Measurements from ENCODE around the gene SUSD4.
"Not testable (repeated sequence)": the region's sequence is repeated elsewhere in the genome, so short reads cannot be mapped to it uniquely, and the experiment has no call there.

SUSD4 gene

DNA sequence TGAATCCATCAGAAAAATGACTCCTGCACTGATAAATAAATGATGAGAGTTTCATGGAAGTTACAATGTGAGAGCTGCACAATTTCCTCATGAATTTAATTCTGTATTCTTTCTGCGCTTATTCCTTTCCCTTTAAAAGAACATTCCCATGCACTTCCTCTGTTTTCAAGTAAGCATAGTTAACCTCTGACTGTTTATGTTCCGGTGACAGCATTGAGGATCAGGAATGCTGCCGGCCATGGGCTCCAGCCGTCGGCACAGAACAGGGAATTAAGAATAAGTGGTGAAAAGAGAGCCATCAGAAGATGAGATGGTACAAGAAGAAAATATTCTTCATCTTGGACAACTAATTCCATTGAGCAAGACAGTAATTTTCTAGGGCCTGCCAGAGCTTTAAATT lies 65.3 kb downstream of the SUSD4 start:
- no peak for DNase-seq (ENCODE audit: low spot score)

DNA sequence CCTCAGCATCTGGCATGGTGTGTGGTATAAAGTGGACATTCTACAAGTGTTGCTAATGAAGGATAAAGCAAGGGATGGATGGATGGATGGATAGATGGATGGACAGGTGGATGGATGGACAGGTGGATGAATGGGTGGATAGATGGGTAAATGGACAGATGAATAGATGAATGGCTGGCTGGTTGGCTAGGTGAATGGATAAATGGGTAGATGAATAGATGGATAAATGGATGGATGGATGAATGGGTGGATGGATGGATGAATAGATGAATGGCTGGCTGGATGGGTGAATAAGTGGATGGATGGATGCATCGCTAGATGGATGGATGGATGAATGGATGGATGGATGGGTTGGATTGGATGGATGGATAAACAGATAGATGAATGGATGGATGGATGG lies 66.2 kb downstream of the SUSD4 start:
- no peak for DNase-seq (ENCODE audit: low spot score)

- no peak for DNase-seq (ENCODE audit: low spot score)
Observed at GRCh38 chr1:223291796-223292195, 72.2 kb downstream of the SUSD4 start.

DNA sequence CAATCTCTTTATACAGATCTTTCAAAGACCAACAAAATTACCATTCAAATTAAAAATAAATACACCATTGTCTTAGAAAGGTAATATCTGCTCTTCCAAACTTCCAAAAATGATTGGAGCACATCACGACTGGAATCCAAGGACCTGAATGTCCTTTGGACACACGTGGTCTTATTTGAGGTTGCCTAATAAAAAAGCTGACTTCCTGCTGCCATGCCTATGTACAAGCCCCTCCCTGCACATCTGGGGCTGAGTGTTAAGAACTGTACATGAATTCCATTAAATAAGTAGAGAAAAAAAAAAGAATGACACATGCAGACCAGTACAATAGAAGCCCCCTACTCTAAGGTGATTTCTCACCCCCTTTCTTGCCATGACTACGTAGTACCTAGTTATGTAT lies 73.6 kb downstream of the SUSD4 start:
- DNase-seq (ENCODE audit: low spot score) = no peak

GRCh38 chr1:223289621-223290020 lies 74.4 kb downstream of the SUSD4 start:
- no peak for DNase-seq (ENCODE audit: low spot score)

GRCh38 chr1:223288826-223289225 lies 75.2 kb downstream of the SUSD4 start:
- DNase-seq (ENCODE audit: low spot score) = no peak

GRCh38 chr1:223285452-223285851 lies 78.5 kb downstream of the SUSD4 start:
- no peak for DNase-seq (ENCODE audit: low spot score)

DNA sequence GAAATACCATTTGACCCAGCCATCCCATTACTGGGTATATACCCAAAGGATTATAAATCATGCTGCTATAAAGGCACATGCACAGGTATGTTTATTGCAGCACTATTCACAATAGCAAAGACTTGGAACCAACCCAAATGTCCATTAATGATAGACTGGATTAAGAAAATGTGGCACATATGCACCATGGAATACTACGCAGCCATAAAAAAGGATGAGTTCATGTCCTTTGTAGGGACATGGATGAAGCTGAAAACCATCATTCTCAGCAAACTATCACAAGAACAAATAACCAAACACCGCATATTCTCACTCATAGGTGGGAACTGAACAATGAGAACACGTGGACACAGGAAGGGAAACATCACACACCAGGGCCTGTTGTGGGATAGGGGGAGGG lies 80.3 kb downstream of the SUSD4 start:
- not testable (repeated sequence) for DNase-seq (ENCODE audit: low spot score)

GRCh38 chr1:223278311-223278710 lies 85.7 kb downstream of the SUSD4 start:
- not testable (repeated sequence) for DNase-seq (ENCODE audit: low spot score)

DNA sequence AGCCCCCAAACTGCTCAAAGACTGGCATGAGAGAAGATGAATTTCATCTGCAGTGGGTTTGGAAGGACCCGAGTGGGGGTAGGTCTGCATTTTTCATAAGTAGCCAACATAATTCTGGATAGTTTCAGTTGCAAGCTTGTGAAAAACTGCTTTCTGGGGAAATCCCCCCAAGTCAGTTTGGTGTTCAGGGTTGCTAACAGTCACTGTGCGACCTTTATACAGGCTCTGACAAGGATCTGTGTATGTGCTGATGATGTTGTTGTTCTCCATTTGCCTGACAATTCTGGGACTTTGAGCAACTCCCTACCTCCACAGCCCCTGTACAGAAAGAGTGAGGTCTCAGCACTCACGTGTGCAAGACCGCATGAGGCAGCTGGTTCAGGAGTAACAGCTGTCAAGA lies 87.9 kb downstream of the SUSD4 start:
- DNase-seq (ENCODE audit: low spot score) = no peak

DNA sequence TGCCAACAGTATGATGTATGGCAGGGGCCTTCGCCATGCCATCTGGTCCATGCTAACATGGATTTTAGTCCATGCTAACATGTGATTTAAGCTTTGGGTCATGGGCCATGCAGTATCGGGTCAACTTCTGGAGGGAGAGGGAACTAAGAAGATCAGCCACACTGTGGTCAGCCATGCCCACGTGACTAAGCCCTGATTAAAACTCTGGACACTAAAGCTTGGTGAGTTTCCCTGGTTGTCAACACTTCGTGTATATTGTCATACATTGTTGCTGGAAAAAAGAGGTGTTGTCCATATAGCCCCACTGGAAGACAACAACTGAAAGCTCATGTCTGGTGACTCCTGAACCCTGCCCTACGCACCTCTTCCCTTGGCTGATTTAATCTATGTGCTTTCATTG lies 90.5 kb downstream of the SUSD4 start:
- DNase-seq (ENCODE audit: low spot score) = no peak

- no peak for DNase-seq (ENCODE audit: low spot score)
Observed at GRCh38 chr1:223271085-223271781, 92.7 kb downstream of the SUSD4 start.

GRCh38 chr1:223270155-223270554 lies 93.8 kb downstream of the SUSD4 start:
- no peak for DNase-seq (ENCODE audit: low spot score)

- no peak for DNase-seq (ENCODE audit: low spot score)
Observed at GRCh38 chr1:223269006-223269405, 95.0 kb downstream of the SUSD4 start.

DNA sequence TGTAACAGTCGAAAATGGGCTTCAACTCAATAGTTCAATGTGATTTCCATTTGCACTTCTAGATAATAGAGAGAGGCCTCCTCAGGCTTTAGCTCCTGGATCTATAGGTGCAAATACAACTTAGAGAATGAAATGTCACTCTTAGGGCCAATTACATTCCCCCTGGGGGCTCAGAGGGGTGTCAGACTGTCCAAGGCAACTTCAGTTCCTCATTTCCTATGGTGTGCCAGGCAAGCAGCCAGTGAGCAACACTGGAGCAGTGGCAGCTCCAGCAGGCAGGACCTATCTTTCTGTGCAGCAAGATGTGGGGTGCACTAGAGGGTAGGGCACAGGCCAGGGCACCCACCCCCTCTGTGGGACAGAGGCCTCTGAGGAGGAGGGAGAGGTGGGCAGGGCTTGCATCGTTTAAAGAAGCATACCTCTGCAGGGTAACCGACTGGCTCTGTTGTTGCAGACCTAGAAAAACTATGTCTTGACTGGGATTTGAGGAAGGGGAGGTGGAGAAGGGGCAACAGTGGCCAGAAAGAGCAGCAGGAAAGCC lies 97.3 kb downstream of the SUSD4 start:
- no peak for DNase-seq (ENCODE audit: low spot score)

GRCh38 chr1:223264983-223265908 lies 98.7 kb downstream of the SUSD4 start:
- DNase-seq (ENCODE audit: low spot score) = no peak

GRCh38 chr1:223264529-223264928 lies 99.4 kb downstream of the SUSD4 start:
- DNase-seq (ENCODE audit: low spot score) = no peak

- DNase-seq (ENCODE audit: low spot score) = no peak
Observed at GRCh38 chr1:223261914-223262313, 102.1 kb downstream of the SUSD4 start.

- DNase-seq (ENCODE audit: low spot score) = no peak
Observed at GRCh38 chr1:223260712-223261111, 103.3 kb downstream of the SUSD4 start.

DNA sequence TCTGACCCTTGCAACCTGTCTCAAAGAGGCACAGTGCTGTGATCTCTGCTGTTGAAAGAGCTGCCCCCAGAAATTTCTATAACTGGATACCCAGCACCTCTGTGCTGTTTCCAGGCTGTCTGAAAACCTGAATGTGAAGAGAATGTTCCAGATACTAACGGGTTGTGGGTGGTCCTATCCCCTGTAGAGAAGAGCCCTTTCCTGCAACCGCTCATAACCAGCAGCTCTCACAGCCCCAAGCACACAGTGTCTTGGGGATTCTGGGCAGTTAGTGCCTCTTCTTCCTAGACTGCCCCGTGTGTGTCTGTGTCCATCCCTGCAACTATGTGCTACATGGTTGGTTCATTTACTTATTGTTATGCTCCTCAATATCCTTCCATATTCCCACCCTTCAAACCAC lies 104.5 kb downstream of the SUSD4 start:
- no peak for DNase-seq (ENCODE audit: low spot score)

DNA sequence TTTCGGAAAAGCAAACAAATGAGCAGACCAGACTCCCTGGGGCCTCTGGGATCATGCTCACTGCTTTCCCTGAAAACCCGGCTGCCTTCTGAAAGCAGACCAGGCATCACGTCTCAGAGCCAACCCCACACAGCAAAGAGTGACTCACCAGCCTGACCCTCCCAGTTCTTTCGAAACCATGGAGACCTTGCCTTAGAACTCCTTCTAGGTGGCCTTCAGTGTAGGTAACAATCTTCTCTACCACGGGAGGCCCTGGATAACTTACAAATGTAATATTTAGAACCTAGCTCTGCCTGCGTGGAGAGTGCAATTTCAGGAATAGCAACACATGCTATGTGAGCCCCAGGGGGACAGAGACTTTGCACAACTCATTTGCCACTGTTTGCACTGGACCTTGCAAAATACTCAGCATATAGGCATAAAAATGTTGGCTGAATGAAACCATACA lies 105.2 kb downstream of the SUSD4 start:
- DNase-seq (ENCODE audit: low spot score) = no peak

DNA sequence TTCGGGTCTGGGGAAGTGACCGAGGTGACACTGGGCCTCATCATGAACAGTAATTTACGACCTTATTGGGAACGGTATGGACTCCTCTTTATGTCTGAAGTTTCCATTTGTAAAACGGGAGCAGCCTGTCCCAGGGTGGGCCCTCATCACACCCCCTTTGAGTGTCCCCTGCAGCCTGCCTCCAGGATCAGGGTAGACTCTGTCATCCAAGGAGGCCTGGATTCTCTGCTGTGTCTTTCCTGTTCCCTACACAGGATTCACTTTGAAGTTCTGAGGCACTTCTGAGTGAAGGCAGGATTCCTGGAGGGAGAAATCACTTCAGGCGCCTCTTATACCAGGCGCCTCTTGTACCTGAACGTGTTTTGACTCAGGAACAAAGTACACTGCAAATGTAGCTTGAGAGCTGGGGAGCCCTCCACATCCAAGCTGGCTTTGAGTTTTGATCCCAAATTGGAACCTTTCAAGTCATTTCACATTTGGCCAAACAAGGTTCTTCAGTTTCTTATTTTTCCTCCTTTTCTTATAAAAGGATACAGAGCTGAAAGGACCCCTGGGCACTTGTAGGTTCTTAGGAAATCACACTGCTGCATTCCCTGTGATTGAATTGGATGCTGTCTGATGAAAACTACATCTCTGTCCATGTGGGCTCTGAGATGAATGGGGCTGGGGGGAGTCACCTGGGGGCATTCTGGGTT lies 106.0 kb downstream of the SUSD4 start:
- no peak for DNase-seq (ENCODE audit: low spot score)

Measured in SK-N-DZ (cell line).